NCI-H524 (cell line): ENCODE results near the gene CKLF.
A peak's percentile ranks its signal among the peaks of the same experiment; 100 is the strongest.
"Not testable (repeated sequence)": the region's sequence is repeated elsewhere in the genome, so short reads cannot be mapped to it uniquely, and the experiment has no call there.

ENCODE experiments used
- DNase-seq, 2 experiments: peaks; one replicate each; lab custom pipeline; 2025; lab: John Stamatoyannopoulos, UW

The CKLF gene

GRCh38 chr16:66542396-66542795, 10.0 kb upstream of the CKLF start:
- DNase-seq: no peak

- DNase-seq: no peak
These were observed 8.8 kb upstream of the CKLF start for GRCh38 chr16:66543541-66543940.

GRCh38 chr16:66544016-66544757, 8.2 kb upstream of the CKLF start:
- DNase-seq: no peak

GRCh38 chr16:66547101-66547989, 5.0 kb upstream of the CKLF start:
- DNase-seq: no peak

- DNase-seq: no peak
These were observed 4.3 kb upstream of the CKLF start for GRCh38 chr16:66548068-66548467.

- DNase-seq: no peak
These were observed 3.5 kb upstream of the CKLF start for GRCh38 chr16:66548868-66549267.

- peak; percentile 45 to 65 for DNase-seq
These were observed 2.9 kb upstream of the CKLF start, which contains the start of gene TK2 for GRCh38 chr16:66549284-66550131. TK2 (minus strand) TSS chr16:66550122; CDS start chr16:66550061, 61 bp downstream.

GRCh38 chr16:66551348-66551759, 1.0 kb upstream of the CKLF start:
- peak in 1 of 2 experiments; percentile 31 for DNase-seq

GRCh38 chr16:66551788-66552285, 539 bp upstream of the CKLF start:
- DNase-seq: no peak

- DNase-seq: no peak
These were observed 847 bp downstream of the CKLF start for GRCh38 chr16:66553223-66553622.

- no peak for DNase-seq
These were observed 1.6 kb downstream of the CKLF start for GRCh38 chr16:66554021-66554420.

GRCh38 chr16:66554495-66554894, 2.1 kb downstream of the CKLF start:
- no peak for DNase-seq

- no peak for DNase-seq
These were observed 7.7 kb downstream of the CKLF start for GRCh38 chr16:66560107-66560506.

GRCh38 chr16:66561381-66562080, 9.2 kb downstream of the CKLF start:
- DNase-seq: no peak

- DNase-seq: peak in 1 of 2 experiments; percentile 11
These were observed 10.0 kb downstream of the CKLF start for GRCh38 chr16:66562409-66562808.

GRCh38 chr16:66562986-66563385, 10.6 kb downstream of the CKLF start:
- no peak for DNase-seq

GRCh38 chr16:66563574-66564334, 11.4 kb downstream of the CKLF start:
- DNase-seq: no peak

GRCh38 chr16:66566051-66566901, 13.9 kb downstream of the CKLF start, which contains the start of gene CMTM1:
CMTM1 (plus strand) TSS chr16:66566439; CDS start chr16:66566514, 75 bp downstream.
- no peak for DNase-seq

- not testable (repeated sequence) for DNase-seq
These were observed 14.9 kb downstream of the CKLF start for GRCh38 chr16:66567270-66567669.
